HepG2 (cell line): ENCODE data around the gene DCAKD. TPM values are rescaled to one million over a fixed set of nuclear protein-coding genes. Genes with fewer than 3 reads are reported as not detected.
A peak's percentile ranks its signal among the peaks of the same experiment; 100 is the strongest.

Source experiments
- CREM ChIP-seq, 2 experiments: sonication (generic) in 1 of 2; formaldehyde crosslinking in 1 of 2; IDR thresholded peaks; 2 replicates each; pipeline versions ENCODE4 v1.4.0 to v1.6.1; 2016 to 2020; ENCODE audit warnings: antibody characterized with exemption in 1 of 2, mild to moderate bottlenecking in 1 of 2, missing genetic modification reagents in 1 of 2
- GTF3A ChIP-seq: sonication (generic); formaldehyde crosslinking; conservative IDR thresholded peaks from 2 replicates; pipeline ENCODE4 v1.4.0; 2020; ENCODE audit warnings: mild to moderate bottlenecking, missing genetic modification reagents
- MBD4 ChIP-seq: IDR thresholded peaks from 2 replicates; pipeline ENCODE4 v1.6.1; 2012; ENCODE audit warnings: low read length, inconsistent platforms, borderline replicate concordance
- PAF1 ChIP-seq: IDR thresholded peaks from 2 replicates; pipeline ENCODE4 v1.6.1; 2016; ENCODE audit warnings: missing genetic modification reagents, missing compliant biosample characterization
- SMARCE1 ChIP-seq: fragments of 450-650 bp; IDR thresholded peaks from 2 replicates; pipeline ENCODE4 v1.6.1; 2017; ENCODE audit warnings: borderline replicate concordance
- SRY ChIP-seq: sonication (generic); formaldehyde crosslinking; IDR thresholded peaks from 2 replicates; pipeline ENCODE4 v1.8.0; 2022; ENCODE audit warnings: mild to moderate bottlenecking, missing genetic modification reagents
- ZBTB14 ChIP-seq: sonication (generic); formaldehyde crosslinking; IDR thresholded peaks from 2 replicates; pipeline ENCODE4 v1.4.0; 2020; ENCODE audit warnings: missing genetic modification reagents
- ZBTB33 ChIP-seq: sonication (generic); formaldehyde crosslinking; IDR thresholded peaks from 2 replicates; pipeline ENCODE4 v1.4.0; 2020; ENCODE audit warnings: missing genetic modification reagents
- ZNF33A ChIP-seq: sonication (generic); formaldehyde crosslinking; IDR thresholded peaks from 2 replicates; pipeline ENCODE4 v1.5.1; 2020; ENCODE audit warnings: missing genetic modification reagents, mild to moderate bottlenecking, moderate library complexity, borderline replicate concordance
- ZNF383 ChIP-seq: sonication (generic); formaldehyde crosslinking; IDR thresholded peaks from 2 replicates; pipeline ENCODE4 v1.4.0; 2020; ENCODE audit warnings: missing genetic modification reagents, mild to moderate bottlenecking, borderline replicate concordance
- ZNF770 ChIP-seq: sonication (generic); formaldehyde crosslinking; IDR thresholded peaks from 2 replicates; pipeline ENCODE4 v1.5.0; 2020; ENCODE audit warnings: mild to moderate bottlenecking, missing genetic modification reagents
- polyA plus RNA-seq, 8 experiments: library from polyadenylated mRNA; depleted of rRNA in 3 of 8; stranded (reverse) in 7 of 8; unstranded in 1 of 8; fragments of >200 nt; fragmentation: Illumina TruSeq in 4 of 8; extraction: Trizol in 4 of 8; gene quantifications; 2 replicates each; pipeline versions ENCODE4 v1.2.1 to v1.2.3, GENCODE V29; 2011 to 2016; ENCODE audit warnings: low read depth in 4 of 8, missing spikeins in 1 of 8, mixed read lengths in 1 of 8; ENCODE audit not compliant: insufficient read depth in 1 of 8
- total RNA-seq, 5 experiments: library from RNA; depleted of rRNA; stranded (reverse); fragments of >200 nt; fragmentation: Illumina TruSeq; extraction: Trizol; gene quantifications; 2 replicates each; pipeline ENCODE4 v1.2.3, GENCODE V29; 2016; ENCODE audit warnings: low read depth in 1 of 5
- TF ChIP-seq, protein P1 (sequence below): sonication (generic); formaldehyde crosslinking; IDR thresholded peaks from 2 replicates; pipeline ENCODE4 v1.5.1; 2020; ENCODE audit warnings: missing genetic modification reagents, mild to moderate bottlenecking, borderline replicate concordance
- TF ChIP-seq, protein P2 (sequence below): sonication (generic); formaldehyde crosslinking; IDR thresholded peaks from 2 replicates; pipeline ENCODE4 v1.8.1; 2023; ENCODE audit warnings: missing genetic modification reagents, inconsistent platforms, borderline replicate concordance
- TF ChIP-seq, protein P3 (sequence below): sonication (generic); formaldehyde crosslinking; IDR thresholded peaks from 2 replicates; pipeline ENCODE4 v1.5.0; 2020; ENCODE audit warnings: mild to moderate bottlenecking, missing genetic modification reagents
- TF ChIP-seq, protein P4 (sequence below): sonication (generic); formaldehyde crosslinking; IDR thresholded peaks from 2 replicates; pipeline ENCODE4 v1.4.0; 2020; ENCODE audit warnings: missing genetic modification reagents

Gene DCAKD
- total and polyA plus RNA-seq, 2 of the 13 experiments (the other 11 are each of a cell fraction or from before 2014, with no cell fraction given): 25.9 to 29.2 TPM

DNA sequence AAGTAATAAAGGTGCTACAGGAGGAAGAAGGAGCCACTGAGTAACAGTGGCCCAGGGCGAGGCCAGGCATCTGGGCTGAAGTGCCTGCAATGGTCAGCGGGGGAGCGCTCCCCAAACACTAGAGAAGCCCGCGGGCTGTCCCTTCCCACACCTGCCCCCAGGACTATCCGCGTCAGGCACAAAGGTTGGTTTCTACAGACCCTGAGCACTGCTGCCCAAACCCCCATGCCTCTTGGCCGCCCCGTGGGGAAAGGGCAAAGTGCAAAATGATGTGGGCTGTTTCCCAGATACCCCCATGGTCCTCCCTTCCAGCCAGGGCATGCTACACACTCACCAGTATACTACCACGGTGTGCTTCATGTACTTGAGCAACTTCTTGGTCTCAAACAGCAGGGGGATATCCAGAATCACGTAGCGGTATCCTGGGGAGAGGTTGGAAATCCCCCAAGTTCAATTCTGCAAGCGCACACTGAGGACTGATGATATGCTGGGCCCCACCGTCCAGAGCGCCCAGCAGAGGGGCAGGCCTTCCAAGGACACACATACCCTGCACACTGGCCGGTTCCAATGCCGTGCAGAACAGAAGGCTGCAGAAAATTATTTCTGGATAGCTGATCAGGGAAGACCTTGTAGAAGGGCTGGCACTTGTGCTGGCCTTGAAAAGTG is 21.5 kb downstream of the DCAKD start (continued):
- TF ChIP-seq, protein P1, sequence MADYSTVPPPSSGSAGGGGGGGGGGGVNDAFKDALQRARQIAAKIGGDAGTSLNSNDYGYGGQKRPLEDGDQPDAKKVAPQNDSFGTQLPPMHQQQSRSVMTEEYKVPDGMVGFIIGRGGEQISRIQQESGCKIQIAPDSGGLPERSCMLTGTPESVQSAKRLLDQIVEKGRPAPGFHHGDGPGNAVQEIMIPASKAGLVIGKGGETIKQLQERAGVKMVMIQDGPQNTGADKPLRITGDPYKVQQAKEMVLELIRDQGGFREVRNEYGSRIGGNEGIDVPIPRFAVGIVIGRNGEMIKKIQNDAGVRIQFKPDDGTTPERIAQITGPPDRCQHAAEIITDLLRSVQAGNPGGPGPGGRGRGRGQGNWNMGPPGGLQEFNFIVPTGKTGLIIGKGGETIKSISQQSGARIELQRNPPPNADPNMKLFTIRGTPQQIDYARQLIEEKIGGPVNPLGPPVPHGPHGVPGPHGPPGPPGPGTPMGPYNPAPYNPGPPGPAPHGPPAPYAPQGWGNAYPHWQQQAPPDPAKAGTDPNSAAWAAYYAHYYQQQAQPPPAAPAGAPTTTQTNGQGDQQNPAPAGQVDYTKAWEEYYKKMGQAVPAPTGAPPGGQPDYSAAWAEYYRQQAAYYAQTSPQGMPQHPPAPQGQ: no peak
- TF ChIP-seq GTF3A (CRISPR knock-in tag) (no peak), MBD4 (no peak), ZNF33A (CRISPR knock-in tag) (no peak), ZBTB33 (CRISPR knock-in tag) (peak; percentile 98), ZNF770 (CRISPR knock-in tag) (no peak), ZNF383 (CRISPR knock-in tag) (no peak), CREM (IDR thresholded peaks at IDR 0.05) (no peak), CREM (CRISPR knock-in tag; IDR thresholded peaks at IDR 0.05) (no peak), SRY (CRISPR knock-in tag) (no peak), SMARCE1 (no peak), ZBTB14 (no peak), PAF1 (CRISPR knock-in tag) (no peak)
- TF ChIP-seq, protein P2, sequence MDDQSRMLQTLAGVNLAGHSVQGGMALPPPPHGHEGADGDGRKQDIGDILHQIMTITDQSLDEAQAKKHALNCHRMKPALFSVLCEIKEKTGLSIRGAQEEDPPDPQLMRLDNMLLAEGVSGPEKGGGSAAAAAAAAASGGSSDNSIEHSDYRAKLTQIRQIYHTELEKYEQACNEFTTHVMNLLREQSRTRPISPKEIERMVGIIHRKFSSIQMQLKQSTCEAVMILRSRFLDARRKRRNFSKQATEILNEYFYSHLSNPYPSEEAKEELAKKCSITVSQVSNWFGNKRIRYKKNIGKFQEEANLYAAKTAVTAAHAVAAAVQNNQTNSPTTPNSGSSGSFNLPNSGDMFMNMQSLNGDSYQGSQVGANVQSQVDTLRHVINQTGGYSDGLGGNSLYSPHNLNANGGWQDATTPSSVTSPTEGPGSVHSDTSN (CRISPR knock-in tag): no peak
- TF ChIP-seq, protein P3, sequence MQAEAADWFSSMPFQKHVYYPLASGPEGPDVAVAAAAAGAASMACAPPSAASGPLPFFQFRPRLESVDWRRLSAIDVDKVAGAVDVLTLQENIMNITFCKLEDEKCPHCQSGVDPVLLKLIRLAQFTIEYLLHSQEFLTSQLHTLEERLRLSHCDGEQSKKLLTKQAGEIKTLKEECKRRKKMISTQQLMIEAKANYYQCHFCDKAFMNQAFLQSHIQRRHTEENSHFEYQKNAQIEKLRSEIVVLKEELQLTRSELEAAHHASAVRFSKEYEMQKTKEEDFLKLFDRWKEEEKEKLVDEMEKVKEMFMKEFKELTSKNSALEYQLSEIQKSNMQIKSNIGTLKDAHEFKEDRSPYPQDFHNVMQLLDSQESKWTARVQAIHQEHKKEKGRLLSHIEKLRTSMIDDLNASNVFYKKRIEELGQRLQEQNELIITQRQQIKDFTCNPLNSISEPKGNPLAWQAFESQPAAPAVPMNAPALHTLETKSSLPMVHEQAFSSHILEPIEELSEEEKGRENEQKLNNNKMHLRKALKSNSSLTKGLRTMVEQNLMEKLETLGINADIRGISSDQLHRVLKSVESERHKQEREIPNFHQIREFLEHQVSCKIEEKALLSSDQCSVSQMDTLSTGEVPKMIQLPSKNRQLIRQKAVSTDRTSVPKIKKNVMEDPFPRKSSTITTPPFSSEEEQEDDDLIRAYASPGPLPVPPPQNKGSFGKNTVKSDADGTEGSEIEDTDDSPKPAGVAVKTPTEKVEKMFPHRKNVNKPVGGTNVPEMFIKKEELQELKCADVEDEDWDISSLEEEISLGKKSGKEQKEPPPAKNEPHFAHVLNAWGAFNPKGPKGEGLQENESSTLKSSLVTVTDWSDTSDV (CRISPR knock-in tag): no peak
- TF ChIP-seq, protein P4, sequence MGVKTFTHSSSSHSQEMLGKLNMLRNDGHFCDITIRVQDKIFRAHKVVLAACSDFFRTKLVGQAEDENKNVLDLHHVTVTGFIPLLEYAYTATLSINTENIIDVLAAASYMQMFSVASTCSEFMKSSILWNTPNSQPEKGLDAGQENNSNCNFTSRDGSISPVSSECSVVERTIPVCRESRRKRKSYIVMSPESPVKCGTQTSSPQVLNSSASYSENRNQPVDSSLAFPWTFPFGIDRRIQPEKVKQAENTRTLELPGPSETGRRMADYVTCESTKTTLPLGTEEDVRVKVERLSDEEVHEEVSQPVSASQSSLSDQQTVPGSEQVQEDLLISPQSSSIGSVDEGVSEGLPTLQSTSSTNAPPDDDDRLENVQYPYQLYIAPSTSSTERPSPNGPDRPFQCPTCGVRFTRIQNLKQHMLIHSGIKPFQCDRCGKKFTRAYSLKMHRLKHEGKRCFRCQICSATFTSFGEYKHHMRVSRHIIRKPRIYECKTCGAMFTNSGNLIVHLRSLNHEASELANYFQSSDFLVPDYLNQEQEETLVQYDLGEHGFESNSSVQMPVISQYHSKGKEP (CRISPR knock-in tag): no peak
